ENCODE data around the gene MACROD2.

MACROD2 gene

GRCh38 chr20:15578113-15578512, 1582.8 kb downstream of the MACROD2 start:
- no peak for DNase-seq (ENCODE audit: low read depth)
- no peak for TF ChIP-seq CTCF (IDR thresholded peaks at IDR 0.05; ENCODE audit: insufficient read depth, low read depth, low read length, missing control alignments)
- no peak overlapping the region for H3K4me3 ChIP-seq (ENCODE audit: low read depth, low read length)

GRCh38 chr20:15579688-15580087, 1584.4 kb downstream of the MACROD2 start:
- DNase-seq (ENCODE audit: low read depth): no peak
- no peak for TF ChIP-seq CTCF (IDR thresholded peaks at IDR 0.05; ENCODE audit: insufficient read depth, low read depth, low read length, missing control alignments)
- no peak overlapping the region for H3K4me3 ChIP-seq (ENCODE audit: low read depth, low read length)

- DNase-seq (ENCODE audit: low read depth): no peak
- no peak for TF ChIP-seq CTCF (IDR thresholded peaks at IDR 0.05; ENCODE audit: insufficient read depth, low read depth, low read length, missing control alignments)
- no peak overlapping the region for H3K4me3 ChIP-seq (ENCODE audit: low read depth, low read length)
These were observed 1586.9 kb downstream of the MACROD2 start for GRCh38 chr20:15582146-15582760.

GRCh38 chr20:15584507-15584906, 1589.2 kb downstream of the MACROD2 start:
- TF ChIP-seq CTCF (IDR thresholded peaks at IDR 0.05; ENCODE audit: insufficient read depth, low read depth, low read length, missing control alignments): no peak
- DNase-seq (ENCODE audit: low read depth): no peak
- no peak overlapping the region for H3K4me3 ChIP-seq (ENCODE audit: low read depth, low read length)

GRCh38 chr20:15593081-15593480, 1597.8 kb downstream of the MACROD2 start:
- no peak for DNase-seq (ENCODE audit: low read depth)
- no peak for TF ChIP-seq CTCF (IDR thresholded peaks at IDR 0.05; ENCODE audit: insufficient read depth, low read depth, low read length, missing control alignments)
- H3K4me3 ChIP-seq (ENCODE audit: low read depth, low read length): no peak overlapping the region

GRCh38 chr20:15594158-15594695, 1598.9 kb downstream of the MACROD2 start:
- DNase-seq (ENCODE audit: low read depth): no peak
- no peak overlapping the region for H3K4me3 ChIP-seq (ENCODE audit: low read depth, low read length)
- TF ChIP-seq CTCF (IDR thresholded peaks at IDR 0.05; ENCODE audit: insufficient read depth, low read depth, low read length, missing control alignments): no peak
